Measurements from ENCODE around the gene OR2Z1.
"Not testable (repeated sequence)": the region's sequence is repeated elsewhere in the genome, so short reads cannot be mapped to it uniquely, and the experiment has no call there.

GRCh38 chr19:8773587-8773986 is 52.2 kb downstream of the OR2Z1 start:
- TF ChIP-seq CTCF (IDR thresholded peaks at IDR 0.05); ZNF302 (CRISPR knock-in tag; IDR thresholded peaks at IDR 0.05); RCOR1 (IDR thresholded peaks at IDR 0.05; ENCODE audit: low read depth, low read length); EP300 (IDR thresholded peaks at IDR 0.05); HMGXB4 (CRISPR knock-in tag; IDR thresholded peaks at IDR 0.05; ENCODE audit: borderline replicate concordance): not testable (repeated sequence)

Data from A549 (cell line).